ENCODE results near the gene CAMTA2. TPM values are rescaled to one million over a fixed set of nuclear protein-coding genes. Genes with fewer than 3 reads are reported as not detected.
A peak's percentile ranks its signal among the peaks of the same experiment; 100 is the strongest.

CAMTA2 gene
- total RNA-seq, 1 experiment from 2014 or later, result 9.5 TPM

DNA sequence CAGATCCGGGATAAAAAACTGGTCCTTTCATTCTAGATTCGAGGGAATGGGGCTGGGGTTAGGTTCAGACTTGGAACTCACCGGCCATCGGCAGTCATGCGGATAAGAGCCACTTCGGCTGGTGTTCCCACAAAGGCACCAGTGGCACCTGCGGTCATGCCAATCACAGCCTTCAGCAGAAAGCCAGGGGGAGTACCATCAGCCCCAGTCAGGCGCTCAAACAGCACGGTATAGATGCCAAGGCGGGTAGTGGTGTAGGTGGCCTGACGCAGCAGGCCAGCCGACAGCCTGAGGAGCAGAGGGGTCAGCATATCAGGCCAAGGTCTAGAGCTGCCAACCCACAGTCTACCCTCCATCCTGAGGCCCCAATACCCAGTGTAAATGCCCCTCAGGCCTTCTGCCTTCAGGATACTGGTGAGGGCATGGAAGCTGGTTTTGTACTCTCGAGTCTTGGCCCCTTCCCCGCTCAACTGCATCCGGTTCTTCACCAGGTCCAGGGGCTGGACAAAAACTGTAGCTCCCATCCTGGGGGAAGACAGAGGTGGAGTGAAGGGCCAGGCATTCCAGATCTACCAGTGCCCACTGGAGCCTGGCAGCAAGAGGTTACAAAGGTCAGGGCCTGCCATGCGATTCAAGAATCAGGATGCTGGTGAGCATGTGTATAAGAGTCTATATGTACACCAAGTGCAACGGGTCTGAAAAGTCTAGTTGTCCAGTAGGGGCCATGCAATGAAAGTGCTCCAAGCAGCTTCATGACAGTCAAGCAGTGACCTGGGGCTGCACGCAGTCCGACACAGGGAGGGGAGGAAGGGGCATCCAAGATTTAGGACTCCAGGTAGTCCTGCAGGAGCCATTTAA is 48.6 kb downstream of the CAMTA2 start:
- H3K4me1 ChIP-seq (ENCODE audit: low read length), result peaks cover 36% of the 10 kb centered on the region
- no peaks in the 10 kb centered on the region; the same call in 1 of the 2 replicates for H4K20me1 ChIP-seq (ENCODE audit: insufficient read depth, low read depth, low read length)
- peak overlapping the region; percentile 95 for H3K9ac ChIP-seq (ENCODE audit: low read length)
- peak overlapping the region; percentile 82 for H3K27ac ChIP-seq (ENCODE audit: low read length)
- H3K36me3 ChIP-seq (ENCODE audit: insufficient read depth, low read length), result peaks cover 24% of the 10 kb centered on the region
- peak overlapping the region; percentile 96 for H3K4me3 ChIP-seq (ENCODE audit: low read length)
- no peaks in the 10 kb centered on the region for H3K27me3 ChIP-seq (ENCODE audit: low read length)
- peak; percentile 68 for DNase-seq
- H3K79me2 ChIP-seq (ENCODE audit: low read length), result peaks cover 56% of the 10 kb centered on the region
- no peaks in the 10 kb centered on the region for H3K9me3 ChIP-seq (ENCODE audit: low read length)
- H2AFZ ChIP-seq (ENCODE audit: low read length), result peak overlapping the region; percentile 44; the same call in 1 of the 2 replicates
- peak overlapping the region; percentile 92 for H3K4me2 ChIP-seq (ENCODE audit: low read depth, low read length, poor library complexity, severe bottlenecking)
- H3K9me2 ChIP-seq (replicated peaks; ENCODE audit: insufficient read depth, low read length), result no peaks in the 10 kb centered on the region

GRCh38 chr17:4938069-4938491 is 49.4 kb downstream of the CAMTA2 start:
- Histone ChIP-seq H3K4me2 (ENCODE audit: low read depth, low read length, poor library complexity, severe bottlenecking) (peak overlapping the region; percentile 92), H3K36me3 (ENCODE audit: insufficient read depth, low read length) (peaks cover 19% of the 10 kb centered on the region), H3K9me2 (replicated peaks; ENCODE audit: insufficient read depth, low read length) (no peaks in the 10 kb centered on the region), H3K4me1 (ENCODE audit: low read length) (peaks cover 28% of the 10 kb centered on the region), H3K27ac (ENCODE audit: low read length) (no peak overlapping the region), H3K4me3 (ENCODE audit: low read length) (peak overlapping the region; percentile 96; the same call in 1 of the 2 replicates), H3K9me3 (ENCODE audit: low read length) (no peaks in the 10 kb centered on the region), H3K9ac (ENCODE audit: low read length) (peak overlapping the region; percentile 95), H4K20me1 (ENCODE audit: insufficient read depth, low read depth, low read length) (no peaks in the 10 kb centered on the region; the same call in 1 of the 2 replicates), H3K79me2 (ENCODE audit: low read length) (peaks cover 55% of the 10 kb centered on the region), H2AFZ (ENCODE audit: low read length) (no peak overlapping the region), H3K27me3 (ENCODE audit: low read length) (no peaks in the 10 kb centered on the region)
- no peak for DNase-seq

- no peak for DNase-seq
- no peak overlapping the region for H3K4me3 ChIP-seq (ENCODE audit: low read length)
- H3K79me2 ChIP-seq (ENCODE audit: low read length), result peaks cover 50% of the 10 kb centered on the region
- H3K9me3 ChIP-seq (ENCODE audit: low read length), result no peaks in the 10 kb centered on the region
- no peaks in the 10 kb centered on the region for H3K9me2 ChIP-seq (replicated peaks; ENCODE audit: insufficient read depth, low read length)
- H3K27ac ChIP-seq (ENCODE audit: low read length), result no peak overlapping the region
- H3K4me2 ChIP-seq (ENCODE audit: low read depth, low read length, poor library complexity, severe bottlenecking), result no peak overlapping the region
- H3K9ac ChIP-seq (ENCODE audit: low read length), result no peak overlapping the region
- no peaks in the 10 kb centered on the region for H3K27me3 ChIP-seq (ENCODE audit: low read length)
- H3K4me1 ChIP-seq (ENCODE audit: low read length), result peaks cover 23% of the 10 kb centered on the region
- H2AFZ ChIP-seq (ENCODE audit: low read length), result no peak overlapping the region
- no peaks in the 10 kb centered on the region; the same call in 1 of the 2 replicates for H4K20me1 ChIP-seq (ENCODE audit: insufficient read depth, low read depth, low read length)
- peaks cover 13% of the 10 kb centered on the region for H3K36me3 ChIP-seq (ENCODE audit: insufficient read depth, low read length)
Measured at GRCh38 chr17:4937553-4937952, 49.9 kb downstream of the CAMTA2 start.

DNA sequence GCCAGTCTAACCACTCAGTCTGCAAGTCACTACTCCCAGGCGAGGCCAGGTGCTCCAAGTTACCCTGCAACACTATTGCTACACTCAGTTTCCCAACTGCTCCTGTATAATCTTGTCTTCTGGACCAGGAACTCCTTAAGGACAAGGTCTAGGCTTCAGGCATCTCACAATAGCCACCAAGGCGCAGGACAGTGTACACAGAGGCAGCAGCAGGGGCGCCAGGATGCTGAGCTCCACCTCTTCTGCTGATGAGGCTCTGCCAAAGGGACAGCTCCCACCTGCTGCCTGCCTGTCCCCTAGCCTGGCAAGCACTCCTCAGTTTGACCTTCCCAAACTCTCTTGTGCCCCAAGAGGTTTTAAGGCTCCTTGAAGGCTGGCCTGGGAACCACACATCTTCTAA is 51.0 kb downstream of the CAMTA2 start:
- Histone ChIP-seq H3K9me2 (replicated peaks; ENCODE audit: insufficient read depth, low read length) (no peaks in the 10 kb centered on the region), H3K79me2 (ENCODE audit: low read length) (peaks cover 39% of the 10 kb centered on the region), H3K36me3 (ENCODE audit: insufficient read depth, low read length) (peaks cover 10% of the 10 kb centered on the region), H3K27ac (ENCODE audit: low read length) (no peak overlapping the region), H3K4me3 (ENCODE audit: low read length) (no peak overlapping the region), H2AFZ (ENCODE audit: low read length) (no peak overlapping the region), H3K4me1 (ENCODE audit: low read length) (peaks cover 12% of the 10 kb centered on the region), H4K20me1 (ENCODE audit: insufficient read depth, low read depth, low read length) (no peaks in the 10 kb centered on the region; the same call in 1 of the 2 replicates), H3K4me2 (ENCODE audit: low read depth, low read length, poor library complexity, severe bottlenecking) (no peak overlapping the region), H3K27me3 (ENCODE audit: low read length) (no peaks in the 10 kb centered on the region), H3K9me3 (ENCODE audit: low read length) (no peaks in the 10 kb centered on the region), H3K9ac (ENCODE audit: low read length) (no peak overlapping the region)
- DNase-seq, result no peak

DNA sequence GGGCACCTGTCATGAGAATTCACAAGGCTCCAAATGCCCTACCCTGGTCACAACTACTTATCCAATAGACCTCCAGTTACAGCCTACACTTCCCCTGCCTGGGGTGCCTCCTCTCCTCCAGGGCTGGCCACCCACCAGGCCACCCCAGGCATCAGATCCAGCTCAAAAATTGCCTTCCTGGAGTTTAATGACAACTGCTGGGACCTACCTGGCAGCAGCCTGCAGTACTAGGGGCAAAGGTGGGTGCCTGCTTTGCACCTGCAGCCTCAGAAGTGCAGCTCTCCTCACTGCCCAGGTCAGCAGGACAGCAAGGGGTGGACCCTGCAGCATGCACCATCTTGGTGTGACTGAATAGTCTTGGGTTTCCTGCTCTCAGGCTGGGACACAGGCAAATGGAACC is 51.8 kb downstream of the CAMTA2 start:
- no peak for DNase-seq
- Histone ChIP-seq H3K36me3 (ENCODE audit: insufficient read depth, low read length) (peaks cover 10% of the 10 kb centered on the region), H3K4me2 (ENCODE audit: low read depth, low read length, poor library complexity, severe bottlenecking) (no peak overlapping the region), H4K20me1 (ENCODE audit: insufficient read depth, low read depth, low read length) (no peaks in the 10 kb centered on the region), H3K9ac (ENCODE audit: low read length) (no peak overlapping the region), H3K27ac (ENCODE audit: low read length) (no peak overlapping the region), H3K27me3 (ENCODE audit: low read length) (no peaks in the 10 kb centered on the region), H2AFZ (ENCODE audit: low read length) (no peak overlapping the region), H3K4me3 (ENCODE audit: low read length) (no peak overlapping the region), H3K9me3 (ENCODE audit: low read length) (no peaks in the 10 kb centered on the region), H3K4me1 (ENCODE audit: low read length) (peaks cover 10% of the 10 kb centered on the region), H3K9me2 (replicated peaks; ENCODE audit: insufficient read depth, low read length) (no peaks in the 10 kb centered on the region), H3K79me2 (ENCODE audit: low read length) (peaks cover 31% of the 10 kb centered on the region)

DNA sequence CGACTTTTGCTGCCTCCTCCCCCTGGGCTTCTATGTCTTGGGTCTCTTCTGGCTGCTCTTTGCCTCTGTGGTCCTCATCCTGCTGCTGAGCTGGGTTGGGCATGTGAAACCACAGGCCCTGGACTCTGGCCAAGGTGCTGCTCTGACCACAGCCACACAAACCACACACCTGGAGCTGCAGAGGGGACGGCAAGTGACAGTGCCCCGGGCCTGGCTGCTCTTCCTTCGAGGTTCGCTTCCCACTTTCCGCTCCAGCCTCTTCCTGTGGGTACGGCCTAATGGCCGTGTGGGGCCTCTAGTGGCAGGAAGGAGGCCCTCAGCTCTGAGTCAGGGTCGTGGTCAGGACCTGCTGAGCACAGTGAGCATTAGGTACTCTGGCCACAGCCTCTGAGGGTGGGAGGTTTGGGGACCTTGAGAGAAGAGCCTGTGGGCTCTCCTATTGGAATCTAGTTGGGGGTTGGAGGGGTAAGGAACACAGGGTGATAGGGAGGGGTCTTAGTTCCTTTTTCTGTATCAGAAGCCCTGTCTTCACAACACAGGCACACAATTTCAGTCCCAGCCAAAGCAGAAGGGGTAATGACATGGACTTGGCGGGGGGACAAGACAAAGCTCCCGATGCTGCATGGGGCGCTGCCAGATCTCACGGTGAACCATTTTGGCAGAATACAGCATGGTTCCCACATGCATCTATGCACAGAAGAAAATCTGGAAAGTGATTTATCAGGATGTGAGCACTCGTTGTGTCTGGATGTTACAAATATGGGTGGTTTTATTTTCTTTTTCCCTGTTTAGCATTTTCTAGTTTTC is 53.1 kb downstream of the CAMTA2 start:
- no peaks in the 10 kb centered on the region for H3K27me3 ChIP-seq (ENCODE audit: low read length)
- H3K4me3 ChIP-seq (ENCODE audit: low read length), result no peak overlapping the region
- no peaks in the 10 kb centered on the region for H3K9me3 ChIP-seq (ENCODE audit: low read length)
- H3K4me2 ChIP-seq (ENCODE audit: low read depth, low read length, poor library complexity, severe bottlenecking), result no peak overlapping the region
- no peak for DNase-seq
- H3K9ac ChIP-seq (ENCODE audit: low read length), result no peak overlapping the region
- no peaks in the 10 kb centered on the region for H3K9me2 ChIP-seq (replicated peaks; ENCODE audit: insufficient read depth, low read length)
- H4K20me1 ChIP-seq (ENCODE audit: insufficient read depth, low read depth, low read length), result no peaks in the 10 kb centered on the region
- peaks cover 25% of the 10 kb centered on the region for H3K79me2 ChIP-seq (ENCODE audit: low read length)
- H3K27ac ChIP-seq (ENCODE audit: low read length), result no peak overlapping the region
- H2AFZ ChIP-seq (ENCODE audit: low read length), result no peak overlapping the region
- H3K36me3 ChIP-seq (ENCODE audit: insufficient read depth, low read length), result peaks cover 10% of the 10 kb centered on the region
- H3K4me1 ChIP-seq (ENCODE audit: low read length), result peaks cover 10% of the 10 kb centered on the region

GRCh38 chr17:4933646-4934045 is 53.8 kb downstream of the CAMTA2 start:
- no peak for DNase-seq
- no peak overlapping the region for H3K9ac ChIP-seq (ENCODE audit: low read length)
- no peak overlapping the region for H3K27ac ChIP-seq (ENCODE audit: low read length)
- no peak overlapping the region for H2AFZ ChIP-seq (ENCODE audit: low read length)
- peaks cover 7% of the 10 kb centered on the region for H3K4me1 ChIP-seq (ENCODE audit: low read length)
- no peak overlapping the region for H3K4me3 ChIP-seq (ENCODE audit: low read length)
- no peak overlapping the region for H3K4me2 ChIP-seq (ENCODE audit: low read depth, low read length, poor library complexity, severe bottlenecking)
- H4K20me1 ChIP-seq (ENCODE audit: insufficient read depth, low read depth, low read length), result no peaks in the 10 kb centered on the region
- H3K36me3 ChIP-seq (ENCODE audit: insufficient read depth, low read length), result peaks cover 9% of the 10 kb centered on the region
- H3K79me2 ChIP-seq (ENCODE audit: low read length), result peaks cover 18% of the 10 kb centered on the region
- H3K9me2 ChIP-seq (replicated peaks; ENCODE audit: insufficient read depth, low read length), result no peaks in the 10 kb centered on the region
- no peaks in the 10 kb centered on the region for H3K9me3 ChIP-seq (ENCODE audit: low read length)
- H3K27me3 ChIP-seq (ENCODE audit: low read length), result no peaks in the 10 kb centered on the region

- Histone ChIP-seq H4K20me1 (ENCODE audit: insufficient read depth, low read depth, low read length) (no peaks in the 10 kb centered on the region), H3K27me3 (ENCODE audit: low read length) (no peaks in the 10 kb centered on the region), H3K9me2 (replicated peaks; ENCODE audit: insufficient read depth, low read length) (no peaks in the 10 kb centered on the region), H3K36me3 (ENCODE audit: insufficient read depth, low read length) (peaks cover under 1% of the 10 kb centered on the region), H3K4me1 (ENCODE audit: low read length) (no peaks in the 10 kb centered on the region), H3K27ac (ENCODE audit: low read length) (no peak overlapping the region), H3K9ac (ENCODE audit: low read length) (no peak overlapping the region), H3K79me2 (ENCODE audit: low read length) (peaks cover 9% of the 10 kb centered on the region; the same call in 1 of the 2 replicates), H3K4me2 (ENCODE audit: low read depth, low read length, poor library complexity, severe bottlenecking) (no peak overlapping the region), H3K4me3 (ENCODE audit: low read length) (no peak overlapping the region), H3K9me3 (ENCODE audit: low read length) (no peaks in the 10 kb centered on the region), H2AFZ (ENCODE audit: low read length) (no peak overlapping the region)
- DNase-seq, result no peak
Measured at GRCh38 chr17:4932756-4933155, 54.7 kb downstream of the CAMTA2 start.

All from Karpas-422 (cell line).